HG03565 (cell line): ENCODE data around the gene GATD1.
"Not testable (repeated sequence)": the region's sequence is repeated elsewhere in the genome, so short reads cannot be mapped to it uniquely, and the experiment has no call there.

ENCODE experiments used
- ATAC-seq: cut with Tn5 transposase; IDR thresholded peaks from one replicate; pipeline ENCODE4 v1.9.1; 2021; ENCODE audit warnings: mild to moderate bottlenecking, moderate library complexity; ENCODE audit not compliant: unreplicated experiment

The GATD1 gene

GRCh38 chr11:765025-765801 is 12.1 kb downstream of the GATD1 start:
- no peak for ATAC-seq

GRCh38 chr11:764322-765024 is 12.8 kb downstream of the GATD1 start:
- no peak for ATAC-seq

- no peak for ATAC-seq
Observed at GRCh38 chr11:763549-764321, 13.6 kb downstream of the GATD1 start.

- ATAC-seq: no peak
Observed at GRCh38 chr11:763073-763463, 14.2 kb downstream of the GATD1 start.

GRCh38 chr11:762421-763072 is 14.7 kb downstream of the GATD1 start:
- no peak for ATAC-seq

- no peak for ATAC-seq
Observed at GRCh38 chr11:761526-762108, 15.7 kb downstream of the GATD1 start.

- no peak for ATAC-seq
Observed at GRCh38 chr11:760236-760635, 17.1 kb downstream of the GATD1 start.

GRCh38 chr11:749731-750130 is 27.6 kb downstream of the GATD1 start:
- ATAC-seq: no peak

GRCh38 chr11:748007-748359 is 29.3 kb downstream of the GATD1 start:
- ATAC-seq: peak; percentile 6

- peak; percentile 73 for ATAC-seq
Observed at GRCh38 chr11:747158-748006, 29.9 kb downstream of the GATD1 start, which contains the start of gene TALDO1. TALDO1 (plus strand) TSS chr11:747464; CDS start chr11:747482, 18 bp downstream.

GRCh38 chr11:746289-747157 is 30.8 kb downstream of the GATD1 start:
- ATAC-seq: peak; percentile 7

GRCh38 chr11:745428-745827 is 31.9 kb downstream of the GATD1 start:
- no peak for ATAC-seq

GRCh38 chr11:742571-743201 is 34.6 kb downstream of the GATD1 start:
- no peak for ATAC-seq

GRCh38 chr11:742156-742546 is 35.1 kb downstream of the GATD1 start:
- no peak for ATAC-seq

- not testable (repeated sequence) for ATAC-seq
Observed at GRCh38 chr11:737899-738298, 39.4 kb downstream of the GATD1 start.

GRCh38 chr11:737366-737765 is 39.9 kb downstream of the GATD1 start:
- ATAC-seq: no peak

- not testable (repeated sequence) for ATAC-seq
Observed at GRCh38 chr11:734541-734940, 42.7 kb downstream of the GATD1 start.

GRCh38 chr11:733072-733471 is 44.2 kb downstream of the GATD1 start:
- ATAC-seq: no peak
